ENCODE results near the gene CLK3.

GRCh38 chr15:74621936-74622335, 6.3 kb downstream of the CLK3 start:
- TF ChIP-seq CTCF (IDR thresholded peaks at IDR 0.05; ENCODE audit: extremely low read depth in 1 of 2, insufficient read depth in 1 of 2, low read depth in 1 of 2, low read length in 2 of 2) (no peak), MYC (IDR thresholded peaks at IDR 0.05; ENCODE audit: low read depth, low read length) (no peak), POLR2A (IDR thresholded peaks at IDR 0.05; ENCODE audit: low read depth, low read length) (no peak), POLR2AphosphoS5 (IDR thresholded peaks at IDR 0.05; ENCODE audit: insufficient read depth, low read depth, low read length) (no peak)

Data from endothelial cell of umbilical vein (primary cell).